HG03565 (cell line): ENCODE results near the gene RPL32.
"Not testable (repeated sequence)": the region's sequence is repeated elsewhere in the genome, so short reads cannot be mapped to it uniquely, and the experiment has no call there.

Experiments used
- ATAC-seq: cut with Tn5 transposase; IDR thresholded peaks from one replicate; pipeline ENCODE4 v1.9.1; 2021; ENCODE audit warnings: mild to moderate bottlenecking, moderate library complexity; ENCODE audit not compliant: unreplicated experiment

The RPL32 gene

DNA sequence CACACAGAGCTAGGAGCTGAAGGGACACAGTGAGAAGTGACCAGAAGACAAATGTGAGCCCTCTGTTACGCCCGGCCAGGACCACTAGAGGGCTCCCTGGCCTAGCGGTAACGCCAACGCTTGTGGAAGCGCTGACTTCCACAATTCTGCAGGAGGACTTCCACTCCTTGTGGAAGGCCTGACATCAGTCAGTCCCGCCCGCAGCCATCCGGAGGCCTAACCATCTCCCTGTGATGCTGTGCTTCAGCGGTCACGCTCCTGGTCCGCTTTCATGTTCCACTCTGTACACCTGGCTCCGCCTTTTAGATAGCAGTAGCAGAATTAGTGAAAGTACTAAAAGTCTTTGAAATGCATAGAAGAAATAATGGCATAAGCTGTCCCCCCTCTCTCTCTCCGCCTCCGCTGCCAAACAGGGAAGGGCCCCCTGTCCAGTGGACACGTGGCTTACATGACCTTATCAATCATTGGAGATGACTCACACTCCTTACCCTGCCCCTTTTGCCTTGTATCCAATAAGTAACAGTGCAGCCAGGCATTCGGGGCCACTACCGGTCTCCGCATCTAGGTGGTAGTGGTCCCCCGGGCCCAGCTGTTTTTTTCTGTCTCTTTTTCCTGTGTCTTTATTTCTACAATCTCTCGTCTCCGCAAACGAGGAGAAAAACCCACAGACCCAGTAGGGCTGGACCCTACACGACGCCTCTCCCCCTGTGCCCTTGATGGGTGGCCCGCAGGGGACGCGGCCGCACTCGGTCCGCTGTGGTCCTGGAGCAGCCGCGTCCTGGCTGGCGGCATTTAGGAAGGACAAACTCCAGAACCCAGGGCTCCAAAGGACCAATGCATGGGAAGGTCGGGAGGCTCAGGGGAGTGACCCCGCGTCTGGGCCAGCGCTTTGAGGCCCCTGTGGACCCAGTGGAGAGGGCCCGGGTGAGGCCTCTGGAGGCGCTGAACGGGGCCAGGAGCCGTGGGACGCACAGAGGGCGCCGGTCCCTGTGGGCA, 27.0 kb upstream of the RPL32 start:
- peak; percentile 44 for ATAC-seq

GRCh38 chr3:12866836-12867235, 25.5 kb upstream of the RPL32 start:
- ATAC-seq, result no peak

DNA sequence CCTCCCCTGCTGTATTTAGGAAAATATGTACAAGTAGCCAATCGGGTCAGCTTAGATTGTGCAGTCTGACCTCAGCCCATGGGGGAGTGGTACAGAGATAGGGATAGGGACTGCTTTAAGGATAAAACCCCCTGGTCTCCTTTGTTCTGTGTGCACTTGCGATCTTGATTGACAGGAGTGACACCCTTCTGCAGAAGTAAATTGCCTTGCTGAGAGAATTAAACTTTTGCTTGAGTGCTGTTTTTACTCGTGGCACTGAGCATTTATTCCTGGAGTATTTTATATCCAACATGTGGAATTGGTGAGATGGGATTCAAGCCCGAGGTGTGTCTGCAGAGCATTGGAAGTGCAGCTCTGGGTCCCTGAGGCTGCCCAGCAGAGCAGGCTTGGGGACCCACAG, 23.9 kb upstream of the RPL32 start:
- no peak for ATAC-seq

DNA sequence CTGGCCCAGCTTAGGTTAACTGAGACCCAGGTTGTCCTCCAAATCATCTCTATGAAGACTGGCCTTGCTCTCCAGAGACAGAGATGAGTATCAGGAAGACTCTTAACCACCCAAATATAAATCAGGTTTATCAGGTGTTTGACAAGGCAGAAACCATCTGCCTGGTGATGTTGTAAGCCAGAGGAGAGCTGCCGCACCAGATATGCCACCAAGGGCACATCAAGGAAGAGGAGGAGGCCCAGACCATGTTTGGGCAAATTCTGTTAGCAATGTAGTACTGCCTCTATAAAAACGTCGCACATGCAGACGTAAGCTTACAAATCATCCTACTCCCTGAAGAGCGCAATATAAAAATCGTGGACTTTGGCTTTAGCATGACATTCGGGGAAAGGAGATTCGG, 21.0 kb upstream of the RPL32 start:
- ATAC-seq, result no peak

- no peak for ATAC-seq
These were observed 20.2 kb upstream of the RPL32 start for GRCh38 chr3:12861611-12862010.

DNA sequence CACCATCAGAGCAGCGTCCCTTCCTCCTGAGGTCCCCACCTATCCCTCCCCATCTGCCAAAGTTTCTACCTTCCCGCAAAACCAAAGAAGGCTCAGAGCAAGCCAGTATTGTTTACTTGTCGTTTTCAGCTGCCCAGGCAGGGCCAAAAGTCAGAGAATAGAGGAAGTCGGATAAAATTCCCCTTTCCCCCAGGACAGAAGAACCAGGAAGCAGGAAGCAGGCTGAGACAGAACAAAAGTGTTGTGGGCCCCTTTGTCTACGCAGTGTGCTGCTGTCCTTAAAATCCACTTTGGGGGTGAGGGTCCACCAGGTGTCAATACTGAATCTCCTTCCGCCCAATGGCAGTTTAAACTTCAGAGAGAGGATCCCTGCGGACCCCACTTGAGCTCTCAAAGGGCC, 18.5 kb upstream of the RPL32 start:
- no peak for ATAC-seq

DNA sequence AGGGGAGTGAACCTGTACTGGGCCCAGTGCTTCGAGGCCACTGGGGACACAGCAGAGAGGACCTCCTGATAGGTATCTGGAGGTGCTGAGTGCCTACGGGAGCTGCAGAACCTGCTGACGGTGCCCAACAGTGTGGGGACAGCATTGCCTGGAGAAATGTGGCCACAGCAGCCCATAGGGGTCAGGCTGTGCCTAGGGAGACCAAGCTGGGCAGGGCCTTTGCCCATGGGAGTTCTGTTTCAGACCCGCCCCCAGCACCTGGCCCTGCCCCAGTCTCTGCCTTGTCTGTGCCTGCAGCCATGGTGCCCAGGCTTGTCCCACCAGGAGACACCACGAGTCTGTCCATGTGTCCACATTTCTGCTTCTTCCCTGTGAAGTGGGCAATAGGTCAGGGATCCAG, 15.3 kb upstream of the RPL32 start:
- no peak for ATAC-seq

DNA sequence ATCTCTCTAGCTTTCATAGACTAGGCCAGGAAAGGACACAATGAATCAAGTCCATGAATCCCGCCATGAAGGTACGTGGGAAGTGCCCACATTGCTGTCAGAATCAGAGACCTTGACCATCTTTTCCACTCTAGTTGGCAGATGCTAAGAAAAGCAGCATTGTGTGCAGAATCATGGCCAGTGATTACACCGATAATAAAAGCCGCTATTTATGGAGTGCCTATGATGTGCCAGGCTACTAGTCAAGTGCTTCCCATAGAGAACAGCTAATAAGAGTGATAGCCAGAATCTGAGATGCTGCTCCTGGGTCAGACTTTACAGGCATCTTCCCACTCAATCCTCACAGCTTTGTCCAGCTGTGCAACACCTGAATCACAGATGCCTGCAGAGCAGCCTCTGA, 13.2 kb upstream of the RPL32 start:
- ATAC-seq, result no peak

GRCh38 chr3:12853847-12854246, 12.5 kb upstream of the RPL32 start:
- not testable (repeated sequence) for ATAC-seq

DNA sequence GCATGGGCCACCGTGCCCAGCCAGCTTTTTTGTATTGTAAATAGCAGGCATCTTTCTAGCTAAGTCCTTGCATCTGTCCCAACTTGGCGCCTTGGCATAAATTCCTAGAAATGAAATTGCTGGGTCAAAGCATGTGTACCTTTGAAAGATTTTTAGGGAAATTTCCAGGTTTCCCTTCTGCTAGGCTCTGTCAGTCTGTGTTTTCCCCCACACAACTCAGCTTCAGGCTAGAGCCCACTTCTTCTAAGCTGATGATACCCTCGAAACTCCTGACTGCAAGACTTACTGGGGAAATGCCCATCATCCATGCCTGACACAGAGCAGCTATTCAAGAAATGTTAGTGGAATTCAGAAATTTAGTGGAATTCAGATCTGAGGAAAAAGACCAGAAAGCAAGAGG, 10.8 kb upstream of the RPL32 start:
- no peak for ATAC-seq

DNA sequence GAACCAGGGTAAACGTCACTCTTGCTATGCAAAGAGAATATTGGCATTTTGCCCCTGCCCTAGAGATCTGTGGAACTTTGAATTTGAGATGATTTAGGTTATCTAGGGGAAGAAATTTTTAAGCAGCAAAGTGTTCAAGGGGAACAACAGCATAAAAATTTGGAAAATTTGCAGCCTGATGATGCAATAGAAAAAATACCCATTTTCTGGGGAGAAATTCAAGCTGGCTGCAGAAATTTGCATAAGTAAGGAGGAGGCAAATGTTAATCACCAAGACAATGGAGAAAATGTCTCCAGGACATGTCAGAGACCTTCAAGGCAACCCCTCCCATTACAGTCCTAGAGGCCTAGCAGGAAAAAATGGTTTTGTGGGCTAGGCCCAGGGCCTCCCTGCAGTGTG, 4.4 kb upstream of the RPL32 start:
- ATAC-seq, result no peak

DNA sequence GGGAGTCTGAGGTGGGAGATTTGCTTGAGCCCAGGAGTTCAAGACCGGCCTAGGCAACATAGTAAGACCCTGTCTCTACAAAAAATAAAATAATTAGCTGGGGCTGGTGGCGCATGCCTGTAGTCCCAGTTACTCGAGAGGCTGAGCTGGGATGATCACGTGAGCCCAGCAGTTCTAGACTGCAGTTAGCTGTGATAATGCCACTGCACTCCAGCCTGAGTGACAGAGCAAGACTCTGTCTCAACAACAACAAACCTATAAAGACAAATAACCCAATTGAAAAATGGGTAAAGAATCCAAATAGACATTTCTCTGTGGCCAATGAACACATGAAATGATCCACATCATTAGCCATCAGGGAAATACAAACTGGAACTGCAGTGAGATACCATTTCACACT, 1.1 kb upstream of the RPL32 start:
- ATAC-seq, result no peak

- ATAC-seq, result no peak
These were observed 584 bp upstream of the RPL32 start for GRCh38 chr3:12841970-12842328.

DNA sequence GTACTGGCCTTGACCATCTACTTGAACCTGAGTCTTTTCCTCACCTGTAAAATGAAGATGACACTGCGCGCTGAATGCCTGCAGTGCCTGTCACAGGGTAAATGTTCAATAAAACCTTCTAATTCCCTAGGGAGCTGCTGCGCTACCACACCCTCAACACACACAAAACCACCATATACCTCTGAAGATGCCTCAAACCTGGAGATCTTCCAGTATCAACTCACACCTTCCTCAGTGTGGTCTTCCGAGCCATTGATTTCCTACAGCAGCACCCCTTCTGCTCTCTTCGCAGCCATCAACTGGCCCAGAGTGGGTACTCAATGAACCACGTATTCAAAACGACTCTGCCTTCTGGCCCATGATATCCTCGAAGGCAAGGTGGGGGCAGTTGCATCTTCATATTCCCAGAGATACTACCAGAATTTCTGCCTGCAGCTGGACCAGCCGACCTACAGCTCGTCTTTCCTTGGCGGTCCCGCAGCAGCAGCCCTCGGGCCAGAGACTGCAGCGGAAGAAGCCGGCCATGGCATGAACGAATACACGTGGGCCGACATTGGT, 695 bp downstream of the RPL32 start:
- ATAC-seq, result no peak

DNA sequence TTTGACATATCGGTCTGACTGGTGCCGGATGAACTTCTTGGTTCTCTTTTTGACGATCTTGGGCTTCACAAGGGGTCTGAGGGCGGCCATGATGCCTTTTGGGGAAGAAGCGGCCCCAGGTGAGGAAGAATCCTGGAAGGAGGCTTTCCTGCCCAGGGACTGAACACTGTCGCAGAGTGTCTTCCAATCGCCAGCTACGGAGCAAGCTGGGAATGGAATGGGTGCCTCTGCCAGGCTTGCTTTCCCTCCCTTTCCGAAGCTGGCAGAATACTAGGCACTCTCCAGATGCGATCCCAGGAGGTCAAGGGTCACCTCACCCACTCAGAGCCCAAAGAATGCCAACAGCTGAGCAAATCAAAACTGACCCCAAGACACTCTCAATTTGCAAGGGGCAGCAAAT, 1.2 kb downstream of the RPL32 start:
- ATAC-seq, result not testable (repeated sequence)

DNA sequence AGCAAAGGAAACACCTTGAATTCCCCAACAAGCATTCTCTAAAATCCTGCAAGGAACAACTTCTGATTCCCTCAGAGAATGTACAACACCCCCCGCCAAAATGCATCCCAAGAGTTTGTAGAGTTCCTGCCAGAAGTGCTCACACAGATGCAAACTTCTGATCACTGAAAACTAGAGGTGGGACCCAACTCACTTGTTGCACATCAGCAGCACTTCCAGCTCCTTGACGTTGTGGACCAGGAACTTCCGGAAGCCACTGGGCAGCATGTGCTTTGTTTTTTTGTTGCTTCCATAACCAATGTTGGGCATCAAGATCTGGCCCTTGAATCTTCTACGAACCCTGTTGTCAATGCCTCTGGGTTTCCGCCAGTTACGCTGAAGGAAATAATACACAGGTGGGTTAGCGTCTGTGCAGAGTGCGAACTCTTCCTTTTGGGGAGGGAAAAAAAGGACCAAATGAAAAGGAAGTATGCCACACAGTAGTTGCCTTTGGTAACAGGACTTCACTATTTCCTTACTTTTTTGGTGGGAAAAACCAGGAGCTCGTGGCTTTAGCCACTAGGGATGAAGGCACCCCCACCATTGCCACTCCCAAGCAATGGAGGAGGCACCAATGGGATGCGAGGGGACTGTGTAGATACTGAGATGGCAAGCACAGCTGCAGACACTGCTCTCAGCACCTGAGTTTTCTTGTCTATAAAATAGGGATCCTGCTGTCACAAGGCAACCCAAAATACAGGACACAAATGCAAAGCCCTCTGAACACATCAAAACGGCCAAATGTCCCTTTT, 2.0 kb downstream of the RPL32 start:
- ATAC-seq, result no peak

- no peak for ATAC-seq
These were observed 3.0 kb downstream of the RPL32 start for GRCh38 chr3:12838179-12838965.

- ATAC-seq, result no peak
These were observed 3.9 kb downstream of the RPL32 start for GRCh38 chr3:12837295-12837986.

GRCh38 chr3:12835052-12835665, 6.2 kb downstream of the RPL32 start:
- no peak for ATAC-seq
